HFF-Myc (cell line): ENCODE data around the gene CELF2.

Experiments
- DNase-seq: peaks from one replicate; pipeline ENCODE4 v3.0.0-alpha.2; 2011; ENCODE audit warnings: low read depth; ENCODE audit errors: extremely low read depth
- H3K4me3 ChIP-seq: replicated peaks from 2 replicates; pipeline ENCODE4 v1.5.1; 2011; ENCODE audit warnings: low read depth, mild to moderate bottlenecking, control low read depth, low read length
- TF ChIP-seq, protein P1 (sequence below): IDR thresholded peaks from 2 replicates; pipeline ENCODE4 v1.5.1; 2012; ENCODE audit warnings: mild to moderate bottlenecking, low read depth, low read length, control low read depth; ENCODE audit errors: missing control alignments

Gene CELF2

DNA sequence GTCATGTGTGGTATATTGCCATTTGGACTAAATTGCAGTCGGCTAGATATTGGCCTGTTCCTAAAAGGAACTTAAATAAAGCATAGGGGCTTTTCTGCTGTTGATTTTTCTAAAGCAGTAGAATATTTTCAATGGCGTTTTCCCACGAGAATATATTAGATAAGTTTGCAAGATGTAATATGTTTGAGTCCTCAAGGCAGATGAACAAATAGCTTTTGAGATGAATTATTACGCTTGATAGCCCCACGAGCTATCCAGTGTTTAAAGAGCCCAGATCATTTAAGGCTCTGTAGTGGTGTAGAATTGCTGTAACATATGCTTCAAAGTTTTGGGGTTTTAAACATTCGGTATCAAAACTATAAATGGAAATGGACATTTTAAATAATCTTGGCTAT lies 2.9 kb downstream of the CELF2 start:
- DNase-seq = no peak
- H3K4me3 ChIP-seq = no peak overlapping the region
- TF ChIP-seq, protein P1, sequence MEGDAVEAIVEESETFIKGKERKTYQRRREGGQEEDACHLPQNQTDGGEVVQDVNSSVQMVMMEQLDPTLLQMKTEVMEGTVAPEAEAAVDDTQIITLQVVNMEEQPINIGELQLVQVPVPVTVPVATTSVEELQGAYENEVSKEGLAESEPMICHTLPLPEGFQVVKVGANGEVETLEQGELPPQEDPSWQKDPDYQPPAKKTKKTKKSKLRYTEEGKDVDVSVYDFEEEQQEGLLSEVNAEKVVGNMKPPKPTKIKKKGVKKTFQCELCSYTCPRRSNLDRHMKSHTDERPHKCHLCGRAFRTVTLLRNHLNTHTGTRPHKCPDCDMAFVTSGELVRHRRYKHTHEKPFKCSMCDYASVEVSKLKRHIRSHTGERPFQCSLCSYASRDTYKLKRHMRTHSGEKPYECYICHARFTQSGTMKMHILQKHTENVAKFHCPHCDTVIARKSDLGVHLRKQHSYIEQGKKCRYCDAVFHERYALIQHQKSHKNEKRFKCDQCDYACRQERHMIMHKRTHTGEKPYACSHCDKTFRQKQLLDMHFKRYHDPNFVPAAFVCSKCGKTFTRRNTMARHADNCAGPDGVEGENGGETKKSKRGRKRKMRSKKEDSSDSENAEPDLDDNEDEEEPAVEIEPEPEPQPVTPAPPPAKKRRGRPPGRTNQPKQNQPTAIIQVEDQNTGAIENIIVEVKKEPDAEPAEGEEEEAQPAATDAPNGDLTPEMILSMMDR = no peak

DNA sequence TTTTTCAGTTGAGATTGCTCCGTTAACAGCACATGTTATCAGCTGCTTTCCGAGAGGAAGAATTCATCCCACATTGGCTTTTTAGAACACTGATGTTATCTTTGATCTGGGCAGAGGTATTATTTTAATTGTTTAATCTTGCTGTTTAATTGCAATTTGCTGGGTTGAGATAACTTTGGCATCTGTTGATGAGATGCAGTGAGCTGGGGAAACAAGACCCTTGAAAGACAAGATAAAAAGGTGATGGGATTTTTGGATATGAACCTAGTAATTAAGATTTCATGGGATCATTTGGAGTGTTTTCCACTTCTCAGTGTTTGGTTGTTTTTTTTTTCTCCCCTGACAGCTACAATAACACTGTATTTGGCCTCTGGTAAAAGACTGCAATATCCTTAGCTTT lies 4.5 kb downstream of the CELF2 start:
- TF ChIP-seq, protein P1 = no peak
- no peak overlapping the region for H3K4me3 ChIP-seq
- no peak for DNase-seq

DNA sequence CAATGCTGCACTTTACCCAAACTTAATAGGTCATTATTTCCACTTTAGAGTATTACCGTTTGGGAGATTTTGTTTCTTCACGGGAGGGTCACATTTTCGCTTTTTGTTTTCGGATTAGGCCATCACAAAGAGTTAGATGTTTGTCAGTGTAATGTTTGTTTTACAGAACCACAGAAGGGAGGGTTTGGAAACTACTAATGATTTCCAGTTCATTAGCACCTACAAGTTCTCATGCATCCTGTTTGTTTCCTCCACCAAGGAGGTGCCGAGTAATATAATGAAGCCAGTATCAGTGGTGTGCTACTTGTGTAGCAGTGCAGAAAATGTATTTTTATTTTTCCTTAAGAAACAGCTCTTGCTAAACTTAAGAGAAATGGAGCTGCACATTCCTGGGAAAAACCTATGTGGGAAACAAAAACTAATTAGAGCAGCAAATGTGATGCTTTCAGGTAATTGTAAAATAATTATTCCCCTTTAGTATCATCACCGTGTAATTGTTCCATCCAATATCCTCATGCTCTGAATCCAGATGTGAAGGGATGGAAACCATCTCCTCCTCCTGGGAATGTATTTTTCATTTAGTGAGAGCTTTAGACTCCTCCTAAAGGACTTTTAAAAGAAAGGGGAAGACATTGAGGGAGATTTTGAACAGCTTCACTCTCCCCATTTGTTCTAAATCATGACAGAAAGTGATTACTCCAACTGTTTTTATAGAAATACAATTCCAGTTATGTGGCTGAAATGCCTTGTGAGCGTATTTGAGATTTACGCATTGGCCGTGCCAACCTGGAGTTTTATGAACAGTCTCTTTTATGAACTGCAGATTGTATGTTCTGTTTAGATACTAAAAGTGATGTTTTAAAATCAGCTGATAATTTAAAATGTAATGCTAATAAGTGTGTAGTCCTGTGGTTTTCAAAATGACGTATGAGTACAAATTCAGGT lies 5.6 kb downstream of the CELF2 start:
- TF ChIP-seq, protein P1 = no peak
- no peak overlapping the region for H3K4me3 ChIP-seq
- DNase-seq = no peak

DNA sequence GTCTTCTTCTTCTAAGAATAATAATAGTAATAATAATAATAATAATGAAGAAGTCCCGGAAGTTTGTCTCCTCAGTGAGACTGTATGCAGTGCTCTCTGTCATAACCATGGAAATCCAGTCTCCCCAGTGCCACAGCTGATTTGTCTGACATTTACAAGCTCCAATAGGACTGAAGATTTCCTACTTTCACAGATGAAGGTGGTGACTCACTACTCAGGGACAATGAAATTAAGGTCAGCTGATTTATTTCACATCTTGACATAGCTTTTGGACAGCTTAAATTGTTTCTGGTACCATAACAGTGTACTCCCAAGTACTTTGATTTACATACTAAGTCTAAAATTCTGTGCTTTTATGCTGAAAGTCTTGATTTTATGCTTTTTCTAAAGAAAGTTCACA lies 6.9 kb downstream of the CELF2 start:
- no peak for DNase-seq
- TF ChIP-seq, protein P1 = no peak
- H3K4me3 ChIP-seq = no peak overlapping the region

DNA sequence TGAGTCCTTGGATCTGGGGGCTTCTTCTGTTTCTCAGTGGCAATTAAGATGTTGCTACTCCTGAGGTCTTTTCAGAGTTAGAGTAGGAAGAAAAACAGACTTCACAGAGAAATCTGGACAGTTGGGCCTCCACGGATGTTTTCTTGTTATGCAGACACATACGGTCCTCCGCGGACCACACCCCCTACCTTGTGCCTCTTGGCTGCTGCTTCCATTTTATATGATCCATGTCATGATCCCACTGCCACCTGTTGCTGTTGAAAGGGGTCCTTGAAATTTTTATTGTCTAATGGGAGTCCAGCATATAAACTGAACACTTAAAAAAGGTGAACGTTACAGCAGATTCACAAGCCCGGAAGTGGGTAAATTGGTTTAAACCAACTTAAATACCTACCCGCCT lies 8.3 kb downstream of the CELF2 start:
- no peak overlapping the region for H3K4me3 ChIP-seq
- TF ChIP-seq, protein P1 = no peak
- DNase-seq = no peak

DNA sequence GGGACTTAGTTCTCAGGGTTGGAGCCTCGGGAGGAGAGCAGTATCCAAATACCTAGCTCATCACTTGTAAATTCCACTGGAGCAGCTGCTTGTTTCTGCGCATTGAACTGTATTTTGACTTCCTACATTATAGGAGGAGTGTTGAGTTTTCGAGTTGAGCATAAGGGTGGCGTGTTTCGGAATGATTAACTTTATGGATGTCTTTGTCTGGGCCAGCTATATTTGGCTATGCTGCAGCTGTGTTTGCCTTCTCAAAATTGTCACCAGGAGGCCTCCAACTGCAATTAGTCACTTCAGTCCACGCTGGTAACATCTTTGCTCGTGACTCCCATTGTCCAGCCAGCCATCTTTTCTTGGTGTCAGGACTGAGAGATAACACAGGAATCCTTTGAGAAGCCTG lies 9.1 kb downstream of the CELF2 start:
- H3K4me3 ChIP-seq = no peak overlapping the region
- DNase-seq = no peak
- TF ChIP-seq, protein P1 = no peak
